SU-DHL-6 (cell line): ENCODE results near the gene PHYHD1.

Source experiments
- CTCF ChIP-seq: fragments of 200-600 bp; sonication (generic); IDR thresholded peaks from one replicate; pipeline ENCODE4 v1.5.1; 2017; ENCODE audit warnings: antibody characterized with exemption, mild to moderate bottlenecking, low read length, moderate library complexity; ENCODE audit not compliant: insufficient read depth, poor library complexity, severe bottlenecking
- EZH2phosphoT487 ChIP-seq: fragments of 200-600 bp; sonication (generic), shearing (Covaris generic); conservative IDR thresholded peaks from 2 replicates; pipeline ENCODE4 v1.6.1; 2018; ENCODE audit warnings: mild to moderate bottlenecking, antibody characterized with exemption, low read length, moderate library complexity, mixed read lengths

- TF ChIP-seq CTCF (no peak), EZH2phosphoT487 (no peak)
Measured at GRCh38 chr9:128903871-128904620, 16.7 kb upstream of the PHYHD1 start.
